Kidney (tissue), 14 donors: ENCODE measurements around the gene OGFR. TPM values are rescaled to one million over a fixed set of nuclear protein-coding genes. Genes with fewer than 3 reads are reported as not detected.

Experiments used
- DNase-seq, 5 donors: peaks; one replicate each; pipeline ENCODE4 v3.0.0-alpha.2; 2013 to 2020
- FAIRE-seq: peaks from 2 replicates; lab custom pipeline; 2012; peaks lifted over from hg19 to GRCh38; lab: Jason Lieb, UNC
- H3K27ac ChIP-seq, 2 donors: one replicate each; pipeline ENCODE4 v1.7.0; 2013; ENCODE audit warnings: low read depth in 2 of 2, low read length in 2 of 2, inconsistent platforms in 1 of 2
- H3K27me3 ChIP-seq: one replicate; pipeline ENCODE4 v1.7.1; 2013; ENCODE audit warnings: low read length, inconsistent platforms; ENCODE audit not compliant: control insufficient read depth, insufficient read depth
- H3K36me3 ChIP-seq, 3 donors: one replicate each; pipeline versions ENCODE4 v1.7.0 to v1.7.1; 2013; ENCODE audit warnings: low read length in 3 of 3, control low read depth in 1 of 3, inconsistent platforms in 1 of 3; ENCODE audit not compliant: insufficient read depth in 3 of 3, control insufficient read depth in 2 of 3
- H3K4me1 ChIP-seq, 3 donors: one replicate each; pipeline versions ENCODE4 v1.7.0 to v1.7.1; 2013; ENCODE audit warnings: low read length in 3 of 3, inconsistent platforms in 1 of 3, low read depth in 1 of 3; ENCODE audit not compliant: control insufficient read depth in 2 of 3, insufficient read depth in 2 of 3
- H3K4me3 ChIP-seq, 3 donors: one replicate each; pipeline versions ENCODE4 v1.7.0 to v1.8.1; 2013; ENCODE audit warnings: low read length in 3 of 3, control low read depth in 1 of 3, inconsistent platforms in 1 of 3
- H3K9ac ChIP-seq, 3 donors: one replicate each; pipeline versions ENCODE4 v1.7.0 to v1.7.1; 2013; ENCODE audit warnings: low read length in 3 of 3, control low read depth in 1 of 3, inconsistent platforms in 1 of 3
- H3K9me3 ChIP-seq, 3 donors: one replicate each; pipeline versions ENCODE4 v1.7.0 to v1.7.1; 2013; ENCODE audit warnings: low read length in 3 of 3, control low read depth in 1 of 3, inconsistent platforms in 1 of 3; ENCODE audit not compliant: control insufficient read depth in 2 of 3, insufficient read depth in 1 of 3
- intact Hi-C: fragments of 100-400 bp; cut with DNase I; formaldehyde crosslinking; loops from one replicate; pipeline ENCODE4 v1.11.1; 2022
- polyA plus RNA-seq: library from polyadenylated mRNA; stranded (reverse); fragments of 350-450 nt; fragmentation: Illumina TruSeq; extraction: RNeasy Lipid Tissue Mini Kit (QIAGEN cat#74804); gene quantifications from one replicate; pipeline ENCODE4 v1.2.3, GENCODE V29; 2014; ENCODE audit warnings: low read depth, low replicate concordance; ENCODE audit not compliant: insufficient read depth
- total RNA-seq: library from RNA; stranded (reverse); fragmentation: NEBNext Ultra II Directional; extraction: Animal tissue kit (Norgen Biotek cat#: 25700); gene quantifications from one replicate; pipeline ENCODE4 v1.2.1, GENCODE V29; 2021
- TF ChIP-seq, protein P1 (sequence below): IDR thresholded peaks from 3 replicates; pipeline ENCODE4 v1.5.1; 2012; ENCODE audit warnings: mild to moderate bottlenecking, moderate library complexity, borderline replicate concordance; ENCODE audit not compliant: insufficient read depth; ENCODE audit errors: extremely low read depth
- donor health status: control.
- donor health status: control.
- donor health status: control.
- donor health status: control.
- donor health status: control.
- donor health status: DM: yes; HTN: yes; CAD: no.
- donor health status: Normal renal cell carcinoma (clear cell type).

The OGFR gene
- total and polyA plus RNA-seq, 2 donors from 2014 or later, result 33.7 to 46.8 TPM

DNA sequence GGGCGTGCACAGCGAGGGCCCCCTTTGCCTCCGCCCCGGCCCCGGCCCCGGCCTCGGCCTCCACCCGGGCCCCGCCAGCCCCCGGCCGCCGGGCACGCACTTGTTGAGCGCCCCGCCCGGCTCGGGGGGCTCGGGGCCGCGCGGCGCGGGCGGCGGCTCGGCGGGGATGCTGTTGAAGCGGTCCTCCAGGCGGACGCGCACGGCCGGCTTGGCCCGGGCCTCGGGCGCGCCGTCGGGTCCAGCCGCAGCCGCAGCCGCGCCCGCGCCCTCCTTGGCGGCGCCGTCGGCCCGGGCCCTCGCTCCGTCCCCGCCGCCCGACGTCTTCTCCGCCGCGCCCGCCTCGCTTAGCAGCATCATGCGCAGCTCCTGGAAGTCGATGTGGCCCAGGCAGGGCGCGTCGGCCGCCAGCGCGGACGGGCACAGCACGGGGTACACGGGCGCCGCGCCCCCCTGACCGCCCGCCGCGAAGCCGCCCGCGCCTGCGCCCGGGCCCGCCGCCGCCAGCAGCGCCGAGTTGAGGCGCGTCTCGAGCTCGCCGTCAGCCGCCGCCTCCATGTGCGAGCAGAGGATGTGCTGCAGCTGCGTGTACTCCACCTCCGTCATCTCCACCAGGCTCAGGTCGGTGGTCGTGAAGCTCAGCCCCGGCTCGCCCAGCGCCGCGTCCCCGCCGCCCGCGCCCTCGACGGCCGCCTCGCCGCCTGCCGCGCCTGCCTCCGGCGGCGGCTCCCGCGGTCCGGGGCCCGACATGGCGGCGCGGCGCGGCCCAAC is 56.5 kb downstream of the OGFR start:
- Histone ChIP-seq H3K4me3 (peak overlapping the region in 2 of 3 donors; percentile 24 to 51), H3K9ac (no peak overlapping the region), H3K4me1 (peaks cover 0 to 8% (median 0%) of the 10 kb centered on the region in 3 donors), H3K27ac (no peak overlapping the region), H3K9me3 (no peaks in the 10 kb centered on the region), H3K36me3 (no peaks in the 10 kb centered on the region), H3K27me3 (no peaks in the 10 kb centered on the region)
- peak in 1 of 5 donors; percentile 87 for DNase-seq
- TF ChIP-seq, protein P1, sequence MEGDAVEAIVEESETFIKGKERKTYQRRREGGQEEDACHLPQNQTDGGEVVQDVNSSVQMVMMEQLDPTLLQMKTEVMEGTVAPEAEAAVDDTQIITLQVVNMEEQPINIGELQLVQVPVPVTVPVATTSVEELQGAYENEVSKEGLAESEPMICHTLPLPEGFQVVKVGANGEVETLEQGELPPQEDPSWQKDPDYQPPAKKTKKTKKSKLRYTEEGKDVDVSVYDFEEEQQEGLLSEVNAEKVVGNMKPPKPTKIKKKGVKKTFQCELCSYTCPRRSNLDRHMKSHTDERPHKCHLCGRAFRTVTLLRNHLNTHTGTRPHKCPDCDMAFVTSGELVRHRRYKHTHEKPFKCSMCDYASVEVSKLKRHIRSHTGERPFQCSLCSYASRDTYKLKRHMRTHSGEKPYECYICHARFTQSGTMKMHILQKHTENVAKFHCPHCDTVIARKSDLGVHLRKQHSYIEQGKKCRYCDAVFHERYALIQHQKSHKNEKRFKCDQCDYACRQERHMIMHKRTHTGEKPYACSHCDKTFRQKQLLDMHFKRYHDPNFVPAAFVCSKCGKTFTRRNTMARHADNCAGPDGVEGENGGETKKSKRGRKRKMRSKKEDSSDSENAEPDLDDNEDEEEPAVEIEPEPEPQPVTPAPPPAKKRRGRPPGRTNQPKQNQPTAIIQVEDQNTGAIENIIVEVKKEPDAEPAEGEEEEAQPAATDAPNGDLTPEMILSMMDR, result no peak
- FAIRE-seq, result no peak
- intact Hi-C loops, result no loop called here

DNA sequence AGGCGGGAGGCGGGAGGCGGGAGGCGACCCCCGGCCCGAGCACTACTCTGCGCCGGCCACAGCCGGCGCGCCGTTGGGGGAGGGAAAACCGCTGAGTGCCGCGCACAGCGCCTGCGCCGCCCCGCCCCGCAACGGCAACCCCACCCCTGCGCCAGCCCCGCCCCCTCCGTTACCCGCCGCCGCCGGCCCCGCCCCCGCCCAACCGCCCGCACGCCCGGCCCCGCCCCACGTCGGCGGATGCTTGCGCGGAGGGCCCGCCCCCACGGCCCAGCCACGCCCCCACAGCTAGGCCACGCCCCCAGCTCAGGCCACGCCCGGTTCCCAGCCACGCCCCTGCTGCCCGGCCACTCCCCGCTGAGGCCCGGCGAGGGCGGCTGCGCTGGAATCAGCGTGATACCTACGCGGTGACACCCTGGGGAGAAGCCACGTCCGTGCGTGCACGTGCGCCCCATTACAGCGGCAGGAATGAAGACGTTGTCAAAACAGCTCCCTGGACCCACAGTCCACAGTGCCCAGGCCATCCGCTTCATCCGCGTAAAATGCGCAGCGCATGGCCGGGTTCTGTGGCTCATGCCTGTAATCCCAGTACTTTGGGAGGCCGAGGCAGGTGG is 57.2 kb downstream of the OGFR start, which contains the start of gene TCFL5:
Gene TCFL5 (minus strand): TSS at position 97 of the 611 bp plus-strand sequence. CDS start 152 bp downstream, outside the sequence.
- peak; percentile 75 to 96 (median 91) for DNase-seq
- no peaks in the 10 kb centered on the region for H3K9me3 ChIP-seq
- no peaks in the 10 kb centered on the region for H3K27me3 ChIP-seq
- no peak within 1 kb of the TSS for H3K27ac ChIP-seq
- intact Hi-C loops, result no loop called here
- peaks cover 0 to 8% (median 0%) of the 10 kb centered on the region in 3 donors for H3K4me1 ChIP-seq
- TF ChIP-seq, protein P1, result no peak
- peak within 1 kb of the TSS; percentile 24 to 51 (median 40) for H3K4me3 ChIP-seq
- H3K9ac ChIP-seq, result no peak within 1 kb of the TSS
- no peak for FAIRE-seq
- no peaks in the 10 kb centered on the region for H3K36me3 ChIP-seq

Other genes starting within 250 kb of the OGFR start
- 80.3 TPM for gene SLCO4A1, start 162.3 kb upstream of the OGFR start, total RNA-seq
- 12.4 TPM for gene SLCO4A1, start 162.3 kb upstream of the OGFR start, polyA plus RNA-seq
- gene NTSR1, start 96.0 kb upstream of the OGFR start, total RNA-seq, result 0.09 TPM
- gene NTSR1, start 96.0 kb upstream of the OGFR start, polyA plus RNA-seq, result not detected
- gene MRGBP, start 8.4 kb upstream of the OGFR start, total RNA-seq, result 7.6 TPM
- gene MRGBP, start 8.4 kb upstream of the OGFR start, polyA plus RNA-seq, result 9.0 TPM
- gene COL9A3, start 12.2 kb downstream of the OGFR start, total RNA-seq, result 4.3 TPM
- 2.3 TPM for gene COL9A3, start 12.2 kb downstream of the OGFR start, polyA plus RNA-seq
- gene TCFL5, start 57.0 kb downstream of the OGFR start, total RNA-seq, result 11.5 TPM
- 6.1 TPM for gene TCFL5, start 57.0 kb downstream of the OGFR start, polyA plus RNA-seq
- 67.9 TPM for gene DIDO1, start 121.7 kb downstream of the OGFR start, total RNA-seq
- gene DIDO1, start 121.7 kb downstream of the OGFR start, polyA plus RNA-seq, result 23.0 TPM
- 37.3 TPM for gene GID8, start 133.3 kb downstream of the OGFR start, total RNA-seq
- 16.4 TPM for gene GID8, start 133.3 kb downstream of the OGFR start, polyA plus RNA-seq
- 9.5 TPM for gene SLC17A9, start 147.9 kb downstream of the OGFR start, total RNA-seq
- 2.0 TPM for gene SLC17A9, start 147.9 kb downstream of the OGFR start, polyA plus RNA-seq
- gene BHLHE23, start 202.1 kb downstream of the OGFR start, total RNA-seq, result not detected
- not detected for gene BHLHE23, start 202.1 kb downstream of the OGFR start, polyA plus RNA-seq